Effector CD4-positive, alpha-beta T cell (primary cell): ENCODE data around the gene TBX6.
A peak's percentile ranks its signal among the peaks of the same experiment; 100 is the strongest.
"Not testable (repeated sequence)": the region's sequence is repeated elsewhere in the genome, so short reads cannot be mapped to it uniquely, and the experiment has no call there.

Source experiments
- DNase-seq: peaks from one replicate; pipeline ENCODE4 v3.0.0-alpha.2; 2020
- total RNA-seq: gene quantifications from one replicate; lab custom pipeline; 2026; lab: John Stamatoyannopoulos, UW

The TBX6 gene
- 1.5 reads per million for total RNA-seq

DNA sequence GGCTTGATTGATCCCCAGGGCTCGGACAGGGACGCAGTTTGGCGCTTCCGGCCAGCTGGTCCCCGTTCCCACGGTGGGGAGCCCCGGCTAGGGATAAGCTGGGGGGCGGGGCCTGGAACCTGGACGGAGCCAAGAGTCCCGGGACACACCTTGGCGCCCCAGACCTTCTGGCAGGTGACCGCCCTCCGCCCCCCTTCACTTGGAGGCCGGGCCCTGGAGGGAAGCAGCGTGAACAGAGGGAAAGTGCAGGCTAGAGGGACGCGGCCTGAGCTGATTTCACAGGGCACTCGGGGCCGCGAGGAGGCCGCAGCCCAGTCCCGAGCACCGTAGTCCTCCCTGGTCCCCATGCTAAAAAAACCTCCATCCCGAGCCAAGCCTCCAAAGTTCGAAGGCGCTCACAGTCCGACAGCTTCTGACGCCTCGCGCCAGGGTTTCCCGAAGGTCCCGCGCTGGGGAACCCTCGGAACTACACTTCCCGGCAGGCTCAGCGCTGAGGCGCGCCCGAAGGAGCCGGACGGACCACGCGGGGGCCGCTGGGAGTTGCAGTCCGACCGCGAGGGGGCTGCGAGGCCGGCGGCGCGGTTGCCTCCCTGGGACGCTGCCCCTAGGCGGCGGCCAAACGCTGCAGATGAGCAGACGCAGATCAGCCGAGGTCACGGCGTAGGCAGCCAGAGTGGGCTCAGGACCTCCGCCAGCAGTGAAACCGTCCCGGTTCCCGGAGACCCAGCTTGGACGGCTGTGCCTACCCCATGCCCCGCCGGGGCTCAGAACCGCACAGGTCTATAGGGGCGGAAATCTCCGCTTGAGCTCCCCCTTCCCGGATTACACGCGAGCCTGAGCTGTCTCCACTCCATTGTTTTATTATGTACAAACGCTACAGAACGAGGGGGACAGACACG is at the start of gene TBX6:
TSS of gene TBX6 (minus strand) at position 451 of the 899 bp plus-strand sequence. CDS start 731 bp downstream, outside the sequence.
- peak; percentile 91 for DNase-seq

GRCh38 chr16:30139583-30140481 is 48.1 kb upstream of the TBX6 start:
- DNase-seq: no peak

- no peak for DNase-seq
Observed at GRCh38 chr16:30137897-30138296, 46.2 kb upstream of the TBX6 start.

GRCh38 chr16:30136971-30137605 is 45.4 kb upstream of the TBX6 start:
- no peak for DNase-seq

- DNase-seq: no peak
Observed at GRCh38 chr16:30132591-30132990, 40.9 kb upstream of the TBX6 start.

DNA sequence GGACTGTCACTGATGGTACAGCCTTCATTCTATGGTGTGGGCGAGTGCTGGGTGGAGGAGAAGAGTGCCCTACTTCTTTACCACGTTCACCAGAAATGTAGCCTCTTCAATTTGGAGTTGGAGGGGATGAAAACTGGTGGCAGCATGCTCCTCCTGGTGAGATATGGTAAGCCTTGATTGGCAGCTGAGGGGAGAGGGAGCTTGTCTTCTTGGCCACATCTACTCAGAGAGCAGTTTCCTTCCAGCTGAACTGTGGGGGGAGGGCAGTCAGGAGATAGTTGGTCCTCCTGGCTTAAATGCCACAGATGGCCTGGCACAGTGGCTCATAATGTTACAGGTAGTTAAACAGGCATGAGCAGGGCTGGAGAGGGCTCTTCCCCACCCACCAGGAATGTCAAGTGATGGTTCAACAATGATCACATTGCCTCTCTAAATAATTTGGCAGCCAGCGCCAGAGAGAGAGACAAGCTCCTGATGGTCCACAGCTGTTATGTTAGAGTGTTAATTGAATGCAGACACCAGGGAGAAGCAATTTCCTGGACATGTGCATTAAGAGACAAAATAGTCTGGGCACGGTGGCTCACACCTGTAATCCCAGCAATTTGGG is 40.2 kb upstream of the TBX6 start:
- no peak for DNase-seq

DNA sequence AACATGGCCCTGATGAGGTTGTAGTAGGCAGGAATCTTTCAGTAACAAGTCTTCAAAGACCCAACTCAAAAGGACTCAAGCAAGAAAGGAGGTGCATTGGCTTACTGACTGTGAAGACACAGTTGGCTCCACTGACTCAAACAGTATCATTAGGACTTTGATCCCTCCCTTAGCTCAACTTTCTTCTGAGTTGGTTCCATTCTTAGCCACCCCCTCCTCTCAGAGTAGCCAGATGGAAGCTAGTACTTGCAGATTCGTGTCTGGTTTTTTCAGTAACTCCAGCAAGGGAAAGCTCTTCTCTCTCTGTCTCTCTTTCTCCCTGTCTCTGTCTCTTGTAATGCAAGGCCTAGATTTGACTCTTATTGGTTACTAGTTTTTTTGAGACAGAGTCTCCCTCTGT is 36.3 kb upstream of the TBX6 start:
- DNase-seq: no peak

- not testable (repeated sequence) for DNase-seq
Observed at GRCh38 chr16:30125690-30126089, 34.0 kb upstream of the TBX6 start.

GRCh38 chr16:30124985-30125379 is 33.3 kb upstream of the TBX6 start:
- DNase-seq: no peak

- no peak for DNase-seq
Observed at GRCh38 chr16:30122604-30123160, 31.0 kb upstream of the TBX6 start.

GRCh38 chr16:30121741-30122571 is 30.2 kb upstream of the TBX6 start:
- no peak for DNase-seq

GRCh38 chr16:30120340-30121105 is 28.8 kb upstream of the TBX6 start:
- DNase-seq: no peak

- no peak for DNase-seq
Observed at GRCh38 chr16:30119428-30119827, 27.7 kb upstream of the TBX6 start.

- no peak for DNase-seq
Observed at GRCh38 chr16:30117768-30118167, 26.0 kb upstream of the TBX6 start.

DNA sequence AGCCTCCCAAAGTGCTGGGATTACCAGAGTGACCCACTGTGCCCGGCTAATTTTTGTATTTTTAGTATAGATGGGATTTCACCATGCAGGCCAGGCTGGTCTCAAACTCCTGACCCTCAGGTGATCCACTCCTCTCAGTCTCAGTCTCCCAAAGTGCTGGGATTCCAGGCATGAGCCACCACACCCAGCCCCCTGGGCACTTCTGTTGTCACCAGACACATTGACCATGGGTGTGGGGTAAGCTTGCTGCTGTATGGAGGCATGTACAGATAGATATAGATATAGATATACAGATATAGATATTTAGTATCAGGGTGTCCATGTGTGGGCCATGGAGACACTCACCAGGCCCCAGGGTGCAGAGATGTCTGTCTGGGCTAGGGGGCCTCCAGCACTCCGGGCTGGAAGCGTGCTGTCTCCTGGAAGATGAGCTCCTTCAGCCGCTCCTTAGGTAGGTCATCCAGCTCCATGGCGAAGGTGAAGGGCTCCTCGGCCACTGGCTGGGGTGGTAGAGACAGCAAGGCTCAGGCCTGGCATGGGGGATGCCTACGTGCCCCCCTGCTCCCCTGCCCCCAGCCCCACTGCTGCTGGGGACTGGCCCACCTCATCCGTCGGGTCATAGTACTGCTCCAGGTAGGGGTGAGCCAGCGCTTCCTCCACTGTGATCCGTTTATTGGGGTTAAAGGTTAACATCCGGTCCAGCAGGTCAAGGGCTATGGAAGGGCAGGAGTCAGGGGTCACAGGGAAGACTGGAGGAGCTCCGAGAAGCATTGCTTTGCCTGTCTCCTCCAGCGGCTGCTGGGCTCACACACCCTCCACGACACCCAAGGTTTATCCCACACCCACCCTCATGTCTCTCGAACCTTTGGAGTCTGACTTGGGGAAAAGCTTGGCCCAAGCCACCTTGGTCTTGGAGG is 24.8 kb upstream of the TBX6 start:
- no peak for DNase-seq

DNA sequence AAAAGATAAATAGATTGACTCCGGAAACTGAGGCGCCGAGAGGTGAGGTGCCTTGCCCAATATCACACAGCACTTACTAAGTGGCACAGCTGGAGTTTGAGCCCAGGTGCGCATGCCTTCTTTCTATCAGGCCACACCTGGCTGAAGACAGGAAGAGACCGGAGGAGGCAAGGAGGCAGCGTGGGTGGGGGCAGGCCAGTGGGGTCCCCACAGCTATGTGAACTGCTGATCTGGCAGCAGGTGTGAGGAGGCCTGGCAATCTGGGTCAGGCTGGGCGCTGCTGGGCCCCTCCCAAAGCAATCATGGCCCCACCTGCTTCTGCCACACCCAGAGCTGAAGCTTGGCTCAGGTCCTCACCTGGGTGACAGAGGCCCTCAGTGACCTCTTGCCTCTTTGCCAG is 23.5 kb upstream of the TBX6 start:
- DNase-seq: no peak

DNA sequence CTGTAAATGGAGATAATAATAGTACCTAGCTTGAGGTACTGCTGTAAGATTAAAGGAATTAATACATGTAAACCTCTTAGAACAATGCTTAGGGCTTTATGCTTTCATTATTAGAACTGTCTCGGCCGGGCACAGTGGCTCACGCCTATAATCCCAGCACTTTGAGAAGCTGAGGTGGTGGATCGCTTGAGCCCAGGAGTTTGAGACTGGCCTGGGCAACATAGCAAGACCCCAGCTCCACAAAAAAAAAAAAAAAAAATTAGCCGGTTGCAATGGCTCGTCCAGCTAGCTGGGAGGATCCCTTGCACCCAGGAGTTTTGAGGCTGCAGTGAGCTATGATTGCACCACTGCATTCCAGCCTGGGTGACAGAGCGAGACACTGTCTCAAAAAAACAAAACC is 23.1 kb upstream of the TBX6 start:
- not testable (repeated sequence) for DNase-seq

DNA sequence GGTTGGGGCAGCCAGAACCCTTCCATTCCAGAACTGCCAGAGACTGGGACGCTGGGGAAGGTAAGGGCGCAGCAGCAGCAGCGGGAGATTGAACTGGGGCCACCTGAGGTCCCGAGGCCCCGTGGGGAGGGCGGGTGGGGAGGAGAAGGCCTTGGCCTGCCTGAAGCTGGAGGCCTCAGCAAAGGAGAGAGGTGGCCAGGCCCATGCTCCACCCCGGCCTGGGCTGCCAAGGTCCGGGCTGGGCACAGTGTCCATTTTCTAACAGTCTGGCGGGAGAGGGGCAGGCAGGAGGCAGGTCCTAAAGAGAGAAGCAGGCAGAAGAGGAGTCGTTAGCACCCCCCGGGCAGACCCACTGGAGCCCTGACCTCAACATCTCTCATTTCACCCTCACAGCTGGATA is 22.7 kb upstream of the TBX6 start:
- no peak for DNase-seq

DNA sequence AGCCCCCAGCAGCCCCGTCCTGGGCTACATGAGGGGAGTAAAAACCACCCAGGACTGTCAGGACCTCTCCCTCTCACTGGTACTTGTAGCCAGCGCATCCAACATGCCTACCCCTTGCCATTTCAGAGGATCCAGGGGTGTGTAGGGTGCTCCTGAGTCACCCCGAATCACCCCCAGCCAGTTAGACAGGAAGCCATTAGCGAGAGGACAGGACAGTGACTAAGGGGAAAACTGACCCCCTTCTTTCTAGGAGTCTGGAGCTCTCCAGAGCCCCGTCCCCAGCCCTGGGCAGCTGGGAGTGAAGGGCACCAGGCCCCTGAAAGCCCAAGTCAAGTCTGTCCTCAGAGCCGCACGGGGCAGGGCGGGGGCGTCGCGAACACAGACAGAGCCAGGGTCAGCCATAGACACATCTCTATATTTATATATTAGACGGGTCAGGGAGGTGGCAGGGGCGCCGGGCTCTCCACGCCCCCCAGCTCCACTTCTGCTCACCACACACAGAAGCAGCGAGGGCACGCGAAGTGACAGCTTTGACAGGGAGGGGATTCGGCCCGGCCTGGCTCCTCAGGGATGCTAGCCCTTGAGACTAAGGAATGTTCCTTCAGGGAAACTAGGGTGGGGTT is 22.1 kb upstream of the TBX6 start:
- DNase-seq: no peak
